AG09319 (cell line): Measurements from ENCODE around the gene CLCNKB.

ENCODE experiments used
- DNase-seq: peaks from one replicate; pipeline ENCODE4 v3.0.0-alpha.2; 2010; ENCODE audit warnings: low read depth; ENCODE audit errors: extremely low read depth
- CTCF ChIP-seq: IDR thresholded peaks from 2 replicates; pipeline ENCODE4 v1.5.1; 2011; ENCODE audit warnings: low read depth, mild to moderate bottlenecking, inconsistent platforms, low read length, moderate library complexity

CLCNKB gene

GRCh38 chr1:16088996-16089395 lies 45.4 kb downstream of the CLCNKB start:
- no peak for DNase-seq
- TF ChIP-seq CTCF, result no peak

GRCh38 chr1:16090076-16090826 lies 46.7 kb downstream of the CLCNKB start:
- TF ChIP-seq CTCF, result no peak
- no peak for DNase-seq

GRCh38 chr1:16091296-16091695 lies 47.7 kb downstream of the CLCNKB start:
- DNase-seq, result no peak

GRCh38 chr1:16092097-16092922 lies 48.7 kb downstream of the CLCNKB start:
- TF ChIP-seq CTCF, result no peak
- DNase-seq, result no peak

More at GRCh38 chr1:16091296-16091695, 47.7 kb downstream of the CLCNKB start:
- TF ChIP-seq CTCF, result no peak

GRCh38 chr1:16092923-16093511 lies 49.4 kb downstream of the CLCNKB start:
- no peak for TF ChIP-seq CTCF
- no peak for DNase-seq

GRCh38 chr1:16093611-16094010 lies 50.0 kb downstream of the CLCNKB start:
- DNase-seq, result no peak
- no peak for TF ChIP-seq CTCF
